Esophagus mucosa (tissue), 1 donor: ENCODE results near the gene BCAM. TPM values are rescaled to one million over a fixed set of nuclear protein-coding genes. Genes with fewer than 3 reads are reported as not detected.
"Not testable (repeated sequence)": the region's sequence is repeated elsewhere in the genome, so short reads cannot be mapped to it uniquely, and the experiment has no call there.

Experiments
- ATAC-seq: fragments of 200-7000 bp; cut with Tn5 transposase; one replicate; pipeline ENCODE4 v1.9.1; 2020
- total RNA-seq: library from RNA; stranded (reverse); gene quantifications from one replicate; pipeline ENCODE4 v1.2.4, GENCODE V29; 2023
- donor health status: DM: yes; HTN: yes; CAD: no.

The BCAM gene
- total RNA-seq, 1 donor from 2014 or later: 13.3 TPM

GRCh38 chr19:44851427-44851826 is 42.5 kb downstream of the BCAM start:
- ATAC-seq: no peak

GRCh38 chr19:44855606-44856005 is 46.7 kb downstream of the BCAM start:
- ATAC-seq: no peak

- peak; percentile 37 for ATAC-seq
These were observed 47.6 kb downstream of the BCAM start for GRCh38 chr19:44856421-44857083.

- ATAC-seq: peak; percentile 22
These were observed 48.9 kb downstream of the BCAM start for GRCh38 chr19:44857837-44858236.

GRCh38 chr19:44861576-44861975 is 52.7 kb downstream of the BCAM start:
- not testable (repeated sequence) for ATAC-seq

GRCh38 chr19:44863990-44864389 is 55.1 kb downstream of the BCAM start:
- ATAC-seq: no peak

- ATAC-seq: peak; percentile 9
These were observed 56.4 kb downstream of the BCAM start for GRCh38 chr19:44865196-44865767.

GRCh38 chr19:44866664-44867063 is 57.8 kb downstream of the BCAM start:
- peak; percentile 43 for ATAC-seq

- peak; percentile 28 for ATAC-seq
These were observed 58.7 kb downstream of the BCAM start for GRCh38 chr19:44867578-44867977.

- no peak for ATAC-seq
These were observed 61.0 kb downstream of the BCAM start for GRCh38 chr19:44869733-44870470.

Other genes starting within 250 kb of the BCAM start
- not detected for gene IGSF23, start 195.5 kb upstream of the BCAM start, total RNA-seq
- 11.8 TPM for gene PVR, start 165.2 kb upstream of the BCAM start, total RNA-seq
- gene CEACAM19, start 137.6 kb upstream of the BCAM start, total RNA-seq: 8.0 TPM
- gene CEACAM16, start 110.0 kb upstream of the BCAM start, total RNA-seq: not detected
- gene BCL3, start 60.4 kb upstream of the BCAM start, total RNA-seq: 67.6 TPM
- gene CBLC, start 31.2 kb upstream of the BCAM start, total RNA-seq: 36.2 TPM
- 64.4 TPM for gene NECTIN2, start 37.2 kb downstream of the BCAM start, total RNA-seq
- 71.4 TPM for gene TOMM40, start 82.2 kb downstream of the BCAM start, total RNA-seq
- 5.7 TPM for gene APOE, start 96.7 kb downstream of the BCAM start, total RNA-seq
- 4.7 TPM for gene APOC1, start 105.5 kb downstream of the BCAM start, total RNA-seq
- gene APOC4, start 133.1 kb downstream of the BCAM start, total RNA-seq: not detected
- gene APOC2, start 136.9 kb downstream of the BCAM start, total RNA-seq: 0.52 TPM
- gene CLPTM1, start 146.3 kb downstream of the BCAM start, total RNA-seq: 69.9 TPM
- 6.6 TPM for gene RELB, start 192.4 kb downstream of the BCAM start, total RNA-seq
- 30.8 TPM for gene CLASRP, start 229.9 kb downstream of the BCAM start, total RNA-seq